Prostate gland (tissue), 2 donors: ENCODE measurements around the gene MCC. TPM values are rescaled to one million over a fixed set of nuclear protein-coding genes. Genes with fewer than 3 reads are reported as not detected.

Experiments used
- DNase-seq: peaks from one replicate; pipeline ENCODE4 v3.0.0-alpha.2; 2019; ENCODE audit warnings: low spot score
- H3K27ac ChIP-seq, 2 donors: fragments of 200-600 bp; sonication (generic); 2 replicates each; pipeline ENCODE4 v1.5.1; 2017 to 2019
- H3K27me3 ChIP-seq: fragments of 200-600 bp; sonication (generic); replicated peaks from 2 replicates; pipeline ENCODE4 v1.5.1; 2019; ENCODE audit not compliant: insufficient read depth
- H3K36me3 ChIP-seq, 2 donors: fragments of 200-600 bp; sonication (generic); 1 replicate in 1 of 2; 2 replicates in 1 of 2; pipeline versions ENCODE4 v1.5.1 to v1.8.1; 2017 to 2019
- H3K4me1 ChIP-seq: fragments of 200-600 bp; sonication (generic); replicated peaks from 2 replicates; pipeline ENCODE4 v1.5.1; 2019
- H3K4me3 ChIP-seq, 2 donors: fragments of 200-600 bp; sonication (generic); 2 replicates each; pipeline ENCODE4 v1.5.1; 2017 to 2019
- H3K9me3 ChIP-seq: fragments of 200-600 bp; sonication (generic); 2 replicates; pipeline ENCODE4 v1.5.1; 2017
- POLR2A ChIP-seq: fragments of 450-650 bp; IDR thresholded peaks from one replicate; pipeline ENCODE4 v1.6.1; 2016; ENCODE audit warnings: antibody characterized with exemption, mild to moderate bottlenecking
- POLR2AphosphoS5 ChIP-seq: sonication (generic); formaldehyde crosslinking; IDR thresholded peaks from one replicate; pipeline ENCODE4 v1.6.1; 2017; ENCODE audit warnings: antibody characterized with exemption
- WGBS: methylation state at CpG from one replicate; pipeline ENCODE4 v1.1.5; 2018; 5-methylcytosine and 5-hydroxymethylcytosine counted together
- intact Hi-C: fragments of 100-400 bp; cut with DNase I; formaldehyde crosslinking; loops from one replicate; pipeline ENCODE4 v1.14.2; 2022
- total RNA-seq, 2 donors: library from RNA; depleted of rRNA; stranded (reverse); fragments of >200 nt; gene quantifications; one replicate each; pipeline ENCODE4 v1.1.0, GENCODE V29; 2016
- TF ChIP-seq, protein P1 (sequence below), 4 experiments: fragments of 200-600 bp in 2 of 4; fragments of 450-650 bp in 2 of 4; sonication (generic) in 2 of 4; IDR thresholded peaks; 1 replicate in 3 of 4; 2 replicates in 1 of 4; pipeline ENCODE4 v1.5.1; 2016 to 2019; ENCODE audit warnings: antibody characterized with exemption in 4 of 4, mild to moderate bottlenecking in 2 of 4, moderate library complexity in 2 of 4

Gene MCC
- total RNA-seq, 2 donors from 2014 or later, result 41.5 to 54.1 TPM

- Histone ChIP-seq H3K36me3 (no peaks in the 10 kb centered on the region), H3K4me1 (no peaks in the 10 kb centered on the region), H3K27me3 (no peaks in the 10 kb centered on the region), H3K9me3 (no peaks in the 10 kb centered on the region), H3K27ac (no peak overlapping the region), H3K4me3 (no peak overlapping the region)
- WGBS, result 84% methylated on average over 2 of the region's 2 CpGs
- TF ChIP-seq POLR2AphosphoS5 (no peak), POLR2A (no peak)
- TF ChIP-seq, protein P1, sequence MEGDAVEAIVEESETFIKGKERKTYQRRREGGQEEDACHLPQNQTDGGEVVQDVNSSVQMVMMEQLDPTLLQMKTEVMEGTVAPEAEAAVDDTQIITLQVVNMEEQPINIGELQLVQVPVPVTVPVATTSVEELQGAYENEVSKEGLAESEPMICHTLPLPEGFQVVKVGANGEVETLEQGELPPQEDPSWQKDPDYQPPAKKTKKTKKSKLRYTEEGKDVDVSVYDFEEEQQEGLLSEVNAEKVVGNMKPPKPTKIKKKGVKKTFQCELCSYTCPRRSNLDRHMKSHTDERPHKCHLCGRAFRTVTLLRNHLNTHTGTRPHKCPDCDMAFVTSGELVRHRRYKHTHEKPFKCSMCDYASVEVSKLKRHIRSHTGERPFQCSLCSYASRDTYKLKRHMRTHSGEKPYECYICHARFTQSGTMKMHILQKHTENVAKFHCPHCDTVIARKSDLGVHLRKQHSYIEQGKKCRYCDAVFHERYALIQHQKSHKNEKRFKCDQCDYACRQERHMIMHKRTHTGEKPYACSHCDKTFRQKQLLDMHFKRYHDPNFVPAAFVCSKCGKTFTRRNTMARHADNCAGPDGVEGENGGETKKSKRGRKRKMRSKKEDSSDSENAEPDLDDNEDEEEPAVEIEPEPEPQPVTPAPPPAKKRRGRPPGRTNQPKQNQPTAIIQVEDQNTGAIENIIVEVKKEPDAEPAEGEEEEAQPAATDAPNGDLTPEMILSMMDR (IDR thresholded peaks at IDR 0.05), result no peak
- DNase-seq, result no peak
- intact Hi-C loops, result no loop called here
Observed at GRCh38 chr5:113321276-113321675, 167.0 kb downstream of the MCC start.

- DNase-seq, result no peak
- H3K27me3 ChIP-seq, result no peaks in the 10 kb centered on the region
- intact Hi-C loops, result no loop called here
- H3K4me1 ChIP-seq, result no peaks in the 10 kb centered on the region
- peak; percentile 10 for TF ChIP-seq POLR2AphosphoS5
- TF ChIP-seq, protein P1 (IDR thresholded peaks at IDR 0.05), result no peak
- no peak for TF ChIP-seq POLR2A
- H3K4me3 ChIP-seq, result no peak overlapping the region
- H3K27ac ChIP-seq, result no peak overlapping the region
- H3K36me3 ChIP-seq, result no peaks in the 10 kb centered on the region
- no peaks in the 10 kb centered on the region for H3K9me3 ChIP-seq
Observed at GRCh38 chr5:113320273-113320780, 167.9 kb downstream of the MCC start.

- intact Hi-C loops, result no loop called here
- TF ChIP-seq, protein P1 (IDR thresholded peaks at IDR 0.05), result no peak
- no peak for TF ChIP-seq POLR2A
- no peak for TF ChIP-seq POLR2AphosphoS5
- Histone ChIP-seq H3K27me3 (no peaks in the 10 kb centered on the region), H3K4me3 (no peak overlapping the region), H3K9me3 (no peaks in the 10 kb centered on the region), H3K36me3 (no peaks in the 10 kb centered on the region), H3K27ac (no peak overlapping the region), H3K4me1 (no peaks in the 10 kb centered on the region)
- 82% methylated on average over 5 of the region's 5 CpGs for WGBS
- no peak for DNase-seq
Observed at GRCh38 chr5:113319256-113320053, 168.8 kb downstream of the MCC start.

- no peak overlapping the region for H3K4me3 ChIP-seq
- intact Hi-C loops, result no loop called here
- TF ChIP-seq POLR2A (no peak), POLR2AphosphoS5 (no peak)
- TF ChIP-seq, protein P1 (IDR thresholded peaks at IDR 0.05), result no peak
- DNase-seq, result no peak
- H3K4me1 ChIP-seq, result no peaks in the 10 kb centered on the region
- no peak overlapping the region for H3K27ac ChIP-seq
- no peaks in the 10 kb centered on the region for H3K27me3 ChIP-seq
- H3K9me3 ChIP-seq, result no peaks in the 10 kb centered on the region
- WGBS, result 98% methylated on average over 2 of the region's 2 CpGs
- H3K36me3 ChIP-seq, result no peaks in the 10 kb centered on the region
Observed at GRCh38 chr5:113317636-113318035, 170.6 kb downstream of the MCC start.

GRCh38 chr5:113311301-113311700, 177.0 kb downstream of the MCC start:
- WGBS, result 83% methylated on average over 5 of the region's 5 CpGs
- TF ChIP-seq POLR2A, result no peak
- TF ChIP-seq, protein P1 (IDR thresholded peaks at IDR 0.05), result no peak
- no peak for TF ChIP-seq POLR2AphosphoS5
- Histone ChIP-seq H3K4me3 (no peak overlapping the region), H3K27me3 (no peaks in the 10 kb centered on the region), H3K27ac (no peak overlapping the region), H3K36me3 (no peaks in the 10 kb centered on the region), H3K9me3 (no peaks in the 10 kb centered on the region), H3K4me1 (no peaks in the 10 kb centered on the region)
- intact Hi-C loops, result no loop called here
- no peak for DNase-seq
